HG02840 (cell line): Measurements from ENCODE around the gene ZNF35.
"Not testable (repeated sequence)": the region's sequence is repeated elsewhere in the genome, so short reads cannot be mapped to it uniquely, and the experiment has no call there.

Experiments
- ATAC-seq: cut with Tn5 transposase; IDR thresholded peaks from one replicate; pipeline ENCODE4 v1.9.1; 2021; ENCODE audit warnings: mild to moderate bottlenecking, moderate library complexity, moderate number of reproducible peaks; ENCODE audit not compliant: unreplicated experiment, low FRiP score

ZNF35 gene

DNA sequence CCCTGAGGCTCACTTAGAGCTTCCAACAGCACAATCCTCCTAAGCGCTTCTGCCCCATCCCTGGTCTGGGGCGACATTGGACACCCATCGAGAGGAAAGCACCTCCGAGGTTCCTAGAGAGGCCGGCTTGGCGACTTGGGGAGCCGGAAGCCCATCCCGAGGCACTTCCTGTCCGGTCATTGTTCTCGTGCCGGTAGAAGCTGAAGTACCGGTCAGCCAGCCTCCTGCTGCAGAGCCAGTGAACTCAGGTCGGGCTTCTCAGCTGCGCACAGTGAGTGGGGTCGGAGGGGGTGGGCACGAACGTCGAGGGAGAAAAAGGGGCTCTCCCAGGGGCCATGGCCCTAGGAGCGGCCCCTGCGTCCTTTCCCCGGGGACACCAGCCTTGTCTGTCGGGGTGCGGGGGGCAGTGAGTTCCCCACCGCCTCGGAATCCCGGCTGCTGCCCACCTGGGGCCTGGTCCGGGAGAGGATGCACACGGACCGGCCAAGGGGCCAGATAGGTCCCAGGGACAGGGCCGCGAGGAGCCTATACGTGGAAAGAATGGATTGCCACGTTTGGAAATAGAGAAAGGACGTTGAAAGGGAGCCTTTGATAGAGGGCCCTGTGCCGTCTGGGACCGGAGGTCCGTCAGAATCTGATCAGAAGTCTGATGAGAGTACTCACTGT, at the start of gene ZNF35:
TSS of gene ZNF35 (plus strand) at position 169 of the 666 bp plus-strand sequence. CDS start 2,336 bp downstream, outside the sequence.
- peak; percentile 95 for ATAC-seq

DNA sequence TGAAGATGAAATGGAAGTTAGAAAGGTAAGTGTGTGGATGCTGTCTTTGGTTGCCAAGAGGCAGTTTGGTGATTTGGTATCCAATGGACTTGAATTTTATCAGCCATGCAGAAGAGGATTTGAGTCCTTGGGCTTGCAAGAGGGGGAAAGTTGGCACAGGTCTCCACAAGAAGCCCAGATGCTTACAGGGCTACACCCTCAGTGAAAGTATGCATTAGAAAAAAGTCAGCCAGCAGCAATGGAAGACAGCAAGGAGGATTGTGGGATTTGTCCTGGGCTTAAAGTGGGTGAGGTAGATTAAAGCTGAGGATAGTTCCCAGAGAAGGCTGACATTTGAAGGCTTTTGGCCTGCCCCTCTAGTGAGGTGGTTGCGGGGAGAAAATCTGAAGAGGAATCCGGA, 46.8 kb upstream of the ZNF35 start:
- ATAC-seq, result no peak

DNA sequence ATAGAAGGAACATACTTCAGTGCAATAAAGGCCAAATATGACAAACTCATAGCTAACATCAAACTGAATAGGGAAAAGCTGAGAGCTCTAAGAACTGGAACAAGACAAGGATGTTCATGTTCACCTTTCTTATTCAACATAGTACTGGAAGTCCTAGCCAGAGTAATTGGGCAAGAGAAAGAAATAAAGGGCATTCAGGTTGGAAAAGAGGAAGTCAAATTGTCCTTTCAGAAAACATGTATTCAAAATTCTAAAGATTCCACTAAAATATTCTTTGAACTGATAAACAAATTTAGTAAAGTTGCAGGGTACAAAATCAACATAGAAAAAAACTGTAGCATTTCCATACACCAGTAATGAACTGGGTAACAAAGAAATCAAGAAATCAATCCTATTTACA, 35.9 kb upstream of the ZNF35 start:
- ATAC-seq, result no peak

DNA sequence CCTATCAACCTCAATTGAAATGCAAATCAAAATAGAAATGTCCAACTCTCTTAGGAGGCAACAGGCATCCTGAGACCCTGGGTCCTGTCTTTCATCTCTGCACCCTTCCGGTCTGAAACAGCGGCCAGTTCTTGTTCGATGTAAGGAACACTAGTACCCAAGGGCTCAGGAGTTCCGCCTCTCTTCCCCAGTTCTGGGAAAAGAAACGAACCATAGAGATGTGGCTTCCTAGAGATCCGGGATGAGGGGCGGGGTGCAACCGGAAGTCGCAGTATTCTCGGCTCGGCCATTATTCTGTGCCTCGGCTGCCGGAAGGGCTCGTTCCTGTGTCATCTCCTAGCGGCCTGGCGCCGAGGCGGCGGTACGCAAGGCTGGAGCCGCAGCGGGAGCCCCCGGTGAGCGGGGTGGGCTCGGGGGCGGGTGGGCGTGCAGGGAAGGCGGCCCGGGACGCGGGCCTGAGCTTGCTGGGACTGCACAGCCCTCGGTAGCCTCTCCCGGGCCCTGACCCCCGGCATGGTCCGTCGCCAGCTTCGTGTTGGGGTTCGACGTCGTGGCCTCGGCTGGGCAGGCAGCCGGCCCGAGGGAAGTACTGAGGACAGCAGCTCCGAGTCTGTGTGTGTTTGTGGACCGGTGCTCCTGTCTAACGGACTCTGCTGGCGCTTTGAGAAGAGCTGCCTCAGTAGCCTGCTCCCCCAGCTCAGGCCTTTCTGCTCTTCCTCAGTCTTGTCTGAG, 23.6 kb upstream of the ZNF35 start, which contains the start of gene ZNF197:
TSS of gene ZNF197 (plus strand) at position 288 of the 732 bp plus-strand sequence. CDS start 4,119 bp downstream, outside the sequence.
- peak; percentile 84 for ATAC-seq

DNA sequence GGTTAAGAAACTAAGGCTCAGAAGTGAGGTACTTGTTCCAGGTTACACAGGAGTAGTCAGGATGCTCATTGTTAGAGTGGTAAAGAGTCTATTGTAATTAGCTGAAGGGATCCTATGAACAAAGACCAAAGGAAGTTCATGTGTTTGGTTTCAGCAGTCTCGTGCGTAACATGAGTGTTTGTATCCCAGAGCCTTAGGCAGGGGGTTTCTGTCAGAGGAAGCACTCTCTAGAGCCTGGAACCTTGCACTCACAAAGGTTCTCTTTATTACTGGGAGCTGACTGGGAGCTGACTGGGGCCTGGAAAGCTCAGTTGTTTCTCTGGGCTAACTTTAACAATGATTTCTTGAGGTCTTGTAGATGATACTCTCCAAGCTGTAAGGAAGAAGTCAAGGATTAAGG, 19.8 kb upstream of the ZNF35 start:
- no peak for ATAC-seq

DNA sequence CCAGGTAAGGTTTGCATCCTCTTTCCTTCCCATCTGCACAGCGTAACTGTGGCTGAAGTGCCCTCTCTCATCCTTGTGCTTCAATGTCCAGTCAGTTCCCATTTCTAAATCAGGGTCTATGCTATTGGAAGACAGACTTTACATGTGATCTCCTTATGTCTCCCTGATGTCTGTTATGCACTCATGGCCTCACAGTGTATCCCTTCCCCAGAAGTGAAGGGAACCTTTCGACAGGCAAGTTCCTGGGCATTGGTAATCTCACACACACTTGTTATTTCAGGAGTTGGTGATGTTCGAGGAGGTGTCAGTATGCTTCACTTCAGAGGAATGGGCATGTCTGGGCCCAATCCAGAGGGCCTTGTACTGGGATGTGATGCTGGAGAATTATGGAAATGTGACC, 16.3 kb upstream of the ZNF35 start:
- ATAC-seq, result no peak

DNA sequence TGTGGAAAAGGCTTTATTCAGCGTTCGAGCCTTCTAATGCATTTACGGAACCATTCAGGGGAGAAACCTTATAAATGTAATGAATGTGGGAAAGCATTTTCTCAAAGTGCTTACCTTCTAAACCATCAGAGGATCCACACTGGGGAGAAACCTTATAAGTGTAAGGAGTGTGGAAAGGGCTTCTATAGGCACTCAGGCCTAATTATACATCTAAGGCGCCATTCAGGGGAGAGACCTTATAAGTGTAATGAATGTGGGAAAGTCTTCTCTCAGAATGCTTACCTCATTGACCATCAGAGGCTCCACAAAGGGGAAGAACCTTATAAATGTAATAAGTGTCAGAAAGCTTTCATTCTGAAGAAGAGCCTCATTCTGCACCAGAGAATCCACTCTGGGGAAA, 6.2 kb upstream of the ZNF35 start:
- ATAC-seq, result no peak

DNA sequence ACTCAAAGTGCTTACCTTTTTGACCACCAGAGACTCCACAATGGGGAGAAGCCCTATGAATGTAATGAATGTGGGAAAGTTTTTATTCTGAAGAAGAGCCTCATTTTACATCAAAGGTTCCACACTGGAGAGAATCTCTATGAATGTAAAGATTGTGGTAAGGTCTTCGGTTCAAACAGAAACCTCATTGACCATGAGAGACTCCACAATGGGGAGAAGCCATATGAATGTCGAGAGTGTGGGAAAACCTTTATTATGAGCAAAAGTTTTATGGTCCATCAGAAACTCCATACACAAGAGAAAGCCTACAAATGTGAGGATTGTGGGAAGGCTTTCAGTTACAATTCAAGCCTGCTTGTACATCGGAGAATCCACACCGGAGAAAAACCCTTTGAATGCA, 5.5 kb upstream of the ZNF35 start:
- ATAC-seq, result no peak

DNA sequence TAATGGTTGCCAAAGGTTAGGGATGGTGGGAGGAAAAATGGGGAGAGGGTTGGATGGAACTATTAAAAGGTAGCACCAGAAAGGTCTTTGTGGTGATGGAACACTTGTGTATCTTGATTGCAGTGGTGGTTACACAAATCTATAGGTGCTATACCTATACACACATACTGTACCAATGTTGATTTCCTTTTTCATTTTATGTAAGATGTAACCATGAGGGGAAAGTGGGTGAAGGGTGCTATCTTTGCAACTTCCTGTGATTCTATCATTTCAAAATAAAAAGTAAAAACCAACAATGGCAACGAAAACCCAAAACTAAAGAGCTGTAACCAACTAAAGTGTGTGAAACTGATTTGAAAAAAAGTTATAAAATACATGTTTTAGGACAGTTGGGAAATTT, 761 bp upstream of the ZNF35 start:
- no peak for ATAC-seq

DNA sequence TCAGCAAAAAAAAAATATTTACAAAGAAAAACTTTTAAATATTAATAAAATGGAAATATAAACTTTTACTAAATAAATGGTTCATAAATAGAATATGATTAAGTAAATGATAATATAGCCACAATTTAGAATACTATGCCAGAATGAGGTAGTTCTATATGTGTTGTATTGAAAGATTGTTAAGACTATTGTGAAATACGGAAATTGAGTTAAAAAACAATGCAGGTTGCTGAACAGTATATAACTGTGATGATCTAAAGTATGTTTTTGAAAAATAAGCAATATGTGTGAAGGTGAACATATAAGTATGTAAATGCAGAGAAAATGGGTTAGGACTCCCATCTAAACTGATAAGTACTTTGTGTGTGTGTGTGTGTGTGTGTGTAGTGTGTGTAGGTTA, 1.2 kb downstream of the ZNF35 start:
- no peak for ATAC-seq

DNA sequence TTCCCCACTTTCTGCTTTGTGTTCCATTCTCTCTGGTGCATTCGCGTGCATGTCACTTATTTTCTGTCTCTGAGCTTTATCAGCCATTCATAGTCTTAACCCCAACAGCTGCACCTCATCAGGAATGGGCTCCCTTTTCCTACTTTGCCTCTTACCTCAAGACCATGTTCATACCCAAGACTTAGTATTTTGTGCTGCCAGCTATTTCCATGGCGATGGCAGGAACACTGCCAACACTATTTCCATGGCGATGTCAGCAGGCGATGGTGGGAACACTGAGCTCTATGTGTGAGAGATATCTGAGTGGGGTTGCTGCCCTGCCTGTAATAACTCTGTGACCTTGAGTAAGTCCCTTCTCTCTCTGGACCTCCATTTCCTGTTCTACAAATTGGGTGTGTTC, 5.5 kb downstream of the ZNF35 start:
- no peak for ATAC-seq

DNA sequence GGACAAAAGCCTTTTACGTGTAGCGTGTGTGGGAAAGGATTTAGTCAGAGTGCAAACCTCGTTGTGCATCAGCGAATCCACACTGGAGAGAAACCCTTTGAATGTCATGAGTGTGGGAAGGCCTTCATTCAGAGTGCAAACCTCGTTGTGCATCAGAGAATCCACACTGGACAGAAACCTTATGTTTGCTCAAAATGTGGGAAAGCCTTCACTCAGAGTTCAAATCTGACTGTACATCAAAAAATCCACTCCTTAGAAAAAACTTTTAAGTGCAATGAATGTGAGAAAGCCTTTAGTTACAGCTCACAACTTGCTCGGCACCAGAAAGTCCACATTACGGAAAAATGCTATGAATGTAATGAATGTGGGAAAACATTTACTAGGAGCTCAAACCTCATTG, 10.5 kb downstream of the ZNF35 start:
- ATAC-seq, result no peak

DNA sequence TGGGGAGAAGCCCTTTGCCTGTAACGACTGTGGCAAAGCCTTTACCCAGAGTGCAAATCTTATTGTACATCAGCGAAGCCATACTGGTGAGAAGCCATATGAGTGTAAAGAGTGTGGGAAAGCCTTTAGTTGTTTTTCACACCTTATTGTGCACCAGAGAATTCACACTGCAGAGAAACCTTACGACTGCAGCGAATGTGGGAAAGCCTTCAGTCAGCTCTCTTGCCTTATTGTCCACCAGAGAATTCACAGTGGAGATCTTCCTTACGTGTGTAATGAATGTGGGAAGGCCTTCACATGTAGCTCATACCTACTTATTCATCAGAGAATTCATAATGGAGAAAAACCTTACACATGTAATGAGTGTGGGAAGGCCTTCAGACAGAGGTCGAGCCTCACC, 10.9 kb downstream of the ZNF35 start:
- ATAC-seq, result no peak

DNA sequence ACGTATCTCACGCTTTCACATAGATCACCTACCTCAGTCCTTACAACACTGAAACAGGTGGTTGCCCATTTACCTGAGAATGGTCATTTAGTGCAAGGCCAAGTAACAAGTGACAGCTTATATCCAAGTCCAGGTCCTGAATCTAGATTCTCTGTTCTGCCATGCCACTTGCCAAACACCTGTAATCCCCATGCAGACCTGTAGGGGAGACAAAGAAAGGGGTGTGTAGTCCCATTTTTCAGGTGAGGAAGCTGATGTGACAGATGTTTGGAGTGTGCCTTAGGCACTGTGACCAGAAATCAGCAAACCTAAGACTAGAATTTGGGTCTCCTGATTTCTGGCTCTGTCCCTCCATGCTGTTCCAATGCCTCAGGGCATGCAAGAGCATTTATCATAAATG, 12.7 kb downstream of the ZNF35 start:
- no peak for ATAC-seq

DNA sequence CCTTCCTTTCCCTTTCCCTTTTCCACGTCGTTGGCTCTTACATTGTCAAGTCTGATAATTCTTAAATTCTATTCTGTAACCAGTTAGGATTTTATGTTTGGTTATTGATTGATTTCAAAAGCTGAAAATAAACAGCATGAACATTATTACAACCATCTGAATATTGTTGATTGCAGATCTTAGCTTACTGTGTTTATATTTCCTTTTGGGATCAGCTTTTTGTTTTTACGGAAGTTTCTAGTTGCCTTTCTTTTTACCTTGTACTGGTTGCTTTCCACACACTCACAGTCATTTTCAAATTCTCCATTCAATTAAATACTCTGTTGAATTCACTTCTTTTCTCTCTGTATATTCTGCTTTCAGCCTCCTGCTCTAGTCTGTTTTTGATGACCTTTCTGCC, 16.6 kb downstream of the ZNF35 start:
- no peak for ATAC-seq

DNA sequence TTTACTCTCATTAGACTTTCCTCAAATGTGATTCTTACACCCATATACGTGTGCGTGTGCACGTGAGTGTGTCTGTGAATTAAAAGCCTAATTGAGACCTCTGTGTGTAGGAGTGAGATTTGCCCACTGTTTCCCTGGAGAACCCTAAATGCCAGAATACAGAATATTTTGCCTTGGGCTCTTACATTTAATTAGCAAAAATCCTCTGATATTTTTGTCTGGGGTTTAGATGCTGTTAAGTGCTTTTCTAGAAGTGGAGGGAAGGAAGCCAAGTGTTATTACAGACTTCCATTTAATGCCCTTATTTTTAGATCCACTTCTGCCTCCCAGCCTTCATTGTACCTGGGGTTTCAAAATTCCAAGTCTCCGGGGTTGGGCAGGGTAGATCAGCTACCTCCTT, 17.8 kb downstream of the ZNF35 start:
- no peak for ATAC-seq

DNA sequence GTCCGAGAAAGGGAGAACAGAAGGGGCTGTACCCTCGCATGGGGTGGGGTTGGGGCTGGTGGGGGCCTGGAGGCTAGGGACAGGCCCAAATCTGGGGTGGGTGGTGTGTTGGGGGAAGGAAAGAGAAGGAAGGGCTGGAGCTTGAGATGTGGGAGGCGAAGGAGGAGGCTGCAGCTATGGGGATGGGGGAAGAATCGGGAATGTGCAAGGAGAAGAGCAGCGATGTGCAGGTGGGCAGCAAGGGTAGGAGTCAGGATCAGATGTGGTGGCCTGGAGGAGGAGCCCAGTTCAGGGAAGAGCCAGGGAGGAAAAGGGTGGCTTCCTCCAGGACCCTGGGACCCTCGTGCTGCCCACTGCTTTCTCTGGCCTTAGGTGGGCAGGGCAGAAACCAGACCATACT, 21.2 kb downstream of the ZNF35 start:
- no peak for ATAC-seq

DNA sequence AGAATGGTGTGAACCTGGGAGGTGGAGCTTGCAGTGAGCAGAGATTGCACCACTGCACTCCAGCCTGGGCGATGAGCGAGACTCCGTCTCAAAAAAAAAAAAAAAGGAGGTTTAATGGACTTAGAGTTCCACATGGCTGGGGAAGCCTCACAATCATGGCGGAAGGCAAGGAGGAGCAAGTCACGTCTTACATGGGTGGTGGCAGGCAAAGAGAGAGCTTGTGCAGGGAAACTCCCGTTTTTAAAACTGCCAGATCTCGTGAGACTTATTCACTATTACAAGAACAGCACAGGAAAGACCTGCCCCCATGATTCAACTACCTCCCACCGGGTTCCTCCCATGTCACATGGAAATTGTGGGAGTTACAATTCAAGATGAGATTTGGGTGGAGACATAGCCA, 24.9 kb downstream of the ZNF35 start:
- ATAC-seq, result not testable (repeated sequence)

DNA sequence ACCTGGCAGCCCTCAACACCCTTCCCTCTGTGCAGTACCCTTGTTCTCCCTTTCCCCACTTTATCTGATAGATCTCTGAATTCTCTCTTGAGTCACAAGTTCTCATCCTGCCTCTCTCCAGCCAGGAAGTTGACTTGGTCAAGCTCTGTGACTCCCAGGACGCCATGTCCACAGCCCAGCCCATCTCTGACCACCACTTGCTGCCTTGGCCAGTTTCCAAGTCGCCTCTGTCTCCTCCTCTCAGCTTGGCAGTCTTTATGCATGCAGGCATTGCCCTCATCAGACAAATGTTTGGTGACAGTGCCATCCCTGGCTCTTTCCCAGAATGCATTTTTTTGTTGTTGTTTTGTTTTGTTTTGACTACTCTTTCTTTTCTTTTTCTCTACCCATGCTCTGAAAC, 25.7 kb downstream of the ZNF35 start:
- ATAC-seq, result no peak

DNA sequence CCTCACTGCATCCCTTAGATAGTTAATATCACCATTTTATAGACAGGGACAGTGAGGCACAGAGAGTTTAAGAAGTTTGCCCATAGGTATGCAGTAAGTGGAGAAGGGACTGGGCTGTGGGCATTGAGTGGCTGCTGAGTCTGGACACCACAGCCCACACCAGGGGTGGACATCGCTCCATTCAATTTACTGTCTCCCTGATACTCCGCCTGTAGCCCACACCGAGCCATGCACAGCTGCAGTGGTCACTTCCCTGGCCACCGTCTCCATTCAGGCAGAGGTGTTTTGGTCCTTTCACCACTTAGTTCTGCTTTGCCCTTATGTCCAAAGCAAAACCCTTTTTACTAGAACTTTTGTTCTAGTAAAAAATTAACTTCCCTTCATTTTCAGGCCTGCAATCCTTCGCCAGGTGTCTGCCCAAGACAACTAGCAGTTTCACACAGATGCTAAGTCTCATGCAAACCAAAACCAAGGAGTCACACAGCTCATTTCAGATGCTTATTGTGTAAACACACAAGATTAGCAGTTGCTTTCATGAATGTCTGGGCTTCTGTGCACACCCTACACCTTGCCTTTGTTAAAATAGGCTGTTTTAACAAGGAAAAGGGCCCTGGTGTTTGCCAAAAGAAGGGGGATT, 30.1 kb downstream of the ZNF35 start:
- no peak for ATAC-seq

DNA sequence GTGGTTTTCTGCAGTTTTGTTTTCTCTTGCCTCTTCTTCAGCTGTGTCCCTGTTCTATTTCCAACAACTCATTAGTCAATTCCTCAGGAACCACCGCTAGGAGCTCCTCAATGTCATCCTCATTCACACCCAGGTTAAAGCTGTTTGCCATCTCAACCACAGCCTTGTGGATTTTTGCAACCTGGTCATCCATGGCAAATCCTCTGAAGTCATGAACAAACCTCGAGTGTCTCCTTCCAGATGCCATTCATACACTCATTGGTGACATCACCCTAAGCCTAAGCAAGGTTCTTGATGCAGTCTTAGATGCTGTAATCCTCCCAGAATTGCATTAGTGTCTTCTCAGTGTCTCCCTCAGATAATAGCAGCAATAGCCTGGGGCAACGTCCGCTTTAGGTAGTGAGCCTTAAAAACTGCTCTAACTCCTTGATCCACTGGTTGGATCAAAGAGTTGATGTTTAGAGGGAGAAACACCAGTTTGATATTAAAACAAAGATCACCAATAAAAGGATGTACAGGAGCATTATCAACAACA, 32.5 kb downstream of the ZNF35 start:
- ATAC-seq, result no peak
